ENCODE measurements around the gene ZSCAN31.

Gene ZSCAN31

GRCh38 chr6:28354688-28355554 lies 19.0 kb upstream of the ZSCAN31 start:
- DNase-seq, result no peak
- intact Hi-C loops (cut with DNase I), result loop anchor here (5.0 kb wide), 2 partner anchors 42 to 83 kb away; partner anchors contain the start of gene ZSCAN12

GRCh38 chr6:28353981-28354676 lies 18.2 kb upstream of the ZSCAN31 start:
- DNase-seq, result peak; percentile 13 to 94 (median 54)
- intact Hi-C loops (cut with DNase I), result loop anchor here (1.0 kb wide), 1 partner anchor 18 kb away; the partner anchor contains the start of gene ZSCAN31

DNA sequence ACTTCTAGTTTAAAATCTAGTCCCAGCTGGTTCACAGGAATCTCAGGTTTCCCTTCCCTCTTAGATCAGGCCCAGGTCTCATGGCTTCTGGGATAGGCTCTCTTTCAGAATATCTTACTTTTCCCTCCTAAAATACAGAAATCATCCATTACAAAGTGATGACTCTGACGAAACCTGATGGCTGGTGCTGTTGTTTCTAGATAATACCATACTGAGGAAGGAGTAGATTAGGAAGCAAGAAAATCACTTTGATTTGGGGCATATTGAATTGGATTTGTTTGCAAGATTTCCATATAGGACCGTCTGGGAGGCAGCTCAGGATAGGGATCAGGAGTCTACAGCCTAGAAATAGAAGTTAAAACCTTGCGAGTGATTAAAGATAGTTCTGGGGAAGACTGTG lies 17.4 kb upstream of the ZSCAN31 start:
- intact Hi-C loops (cut with DNase I), result loop anchor here (1.0 kb wide), 1 partner anchor 17 kb away; the partner anchor contains the start of gene ZSCAN31
- DNase-seq, result no peak

- intact Hi-C loops (cut with DNase I), result no loop called here
- DNase-seq, result no peak
Observed at GRCh38 chr6:28351493-28351925, 15.6 kb upstream of the ZSCAN31 start.

DNA sequence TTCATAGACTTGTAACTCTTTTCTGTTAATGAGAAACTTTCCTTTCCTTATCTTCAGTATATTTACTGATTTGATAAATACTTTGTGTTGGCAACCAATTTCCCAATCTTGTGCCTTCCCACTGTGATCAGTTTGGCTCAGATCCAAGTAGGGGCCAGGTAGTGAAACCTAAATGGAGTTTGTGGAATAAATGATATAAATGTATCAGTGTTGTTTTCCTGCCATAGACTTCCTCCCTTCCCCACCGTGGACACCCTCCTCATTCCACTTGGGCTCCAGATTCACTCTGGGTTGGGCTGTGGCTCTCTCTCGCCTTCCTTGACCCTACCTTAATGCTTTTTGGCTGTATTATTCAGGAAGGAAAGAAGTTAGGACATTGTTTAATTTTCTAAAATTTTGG lies 15.1 kb upstream of the ZSCAN31 start:
- DNase-seq, result no peak
- intact Hi-C loops (cut with DNase I), result no loop called here

DNA sequence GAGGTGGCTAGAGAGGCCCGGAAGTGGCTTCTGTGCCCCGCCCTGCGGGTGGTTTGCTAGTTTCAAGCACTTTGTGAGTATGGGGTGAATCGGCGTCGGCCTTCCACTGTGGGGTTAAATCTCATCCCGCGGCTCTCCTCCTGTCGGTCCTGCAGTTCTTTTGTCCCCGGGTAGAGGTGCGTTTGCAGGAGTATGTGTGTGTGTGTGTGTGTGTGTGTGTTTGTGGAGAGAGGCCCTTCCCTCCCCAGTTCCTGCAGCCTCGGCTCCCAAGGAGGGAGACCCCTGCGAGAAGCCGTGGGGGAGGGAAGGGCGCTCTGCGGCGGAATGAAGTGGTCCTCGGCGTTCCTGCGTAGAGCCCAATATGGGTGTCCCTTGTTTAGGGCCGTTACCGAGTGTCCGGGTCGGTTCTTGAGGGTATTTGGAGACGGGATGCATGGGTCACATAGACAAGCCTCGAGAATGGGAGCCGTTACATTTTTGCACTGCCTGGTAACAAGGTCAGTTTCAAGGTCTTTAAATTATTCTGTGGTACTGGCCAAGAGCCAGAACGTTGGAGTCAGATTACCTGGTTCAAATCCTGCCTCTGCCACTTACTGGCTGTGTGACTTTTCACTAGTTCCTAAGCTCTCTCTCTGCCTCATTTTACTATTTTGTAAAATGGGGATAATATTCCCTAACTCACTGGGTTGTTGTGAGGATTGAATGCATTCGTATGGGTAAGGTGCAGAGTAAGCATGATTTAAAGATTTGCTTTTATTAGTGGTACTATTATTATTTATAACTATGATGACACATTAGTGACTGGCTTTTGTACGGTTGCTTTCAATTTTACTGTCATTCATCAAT lies 14.2 kb upstream of the ZSCAN31 start, which contains the start of gene ZKSCAN3:
TSS of gene ZKSCAN3 (plus strand) at position 56 of the 846 bp plus-strand sequence. CDS start 9,640 bp downstream, outside the sequence.
- intact Hi-C loops (cut with DNase I), result no loop called here
- DNase-seq, result peak; percentile 78 to 98 (median 88)

DNA sequence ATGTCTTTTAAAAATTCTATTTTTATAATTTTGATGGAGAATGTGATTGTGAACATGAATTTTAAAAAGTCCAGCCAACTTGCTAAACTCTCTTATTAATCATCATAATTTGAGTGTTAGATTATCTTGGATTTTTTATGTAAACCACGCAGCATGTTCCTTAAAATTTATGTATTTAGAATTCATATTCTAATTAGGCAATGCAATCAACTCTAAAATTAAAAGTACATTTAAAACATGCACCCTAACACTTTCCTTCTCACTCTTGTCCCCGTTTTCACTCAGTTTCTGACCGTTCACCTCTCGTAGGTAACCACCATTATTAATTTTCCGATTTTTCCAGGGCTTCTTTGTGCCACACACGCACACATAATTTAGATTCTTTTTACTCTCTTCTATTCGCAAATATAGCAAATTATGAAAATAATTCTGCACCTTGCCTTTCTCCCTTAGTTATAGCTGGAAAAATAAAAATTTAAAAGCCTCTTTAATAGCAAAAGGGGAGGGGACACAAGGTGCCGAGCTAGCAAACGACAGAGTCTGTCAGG lies 13.5 kb upstream of the ZSCAN31 start:
- intact Hi-C loops (cut with DNase I), result no loop called here
- no peak for DNase-seq

DNA sequence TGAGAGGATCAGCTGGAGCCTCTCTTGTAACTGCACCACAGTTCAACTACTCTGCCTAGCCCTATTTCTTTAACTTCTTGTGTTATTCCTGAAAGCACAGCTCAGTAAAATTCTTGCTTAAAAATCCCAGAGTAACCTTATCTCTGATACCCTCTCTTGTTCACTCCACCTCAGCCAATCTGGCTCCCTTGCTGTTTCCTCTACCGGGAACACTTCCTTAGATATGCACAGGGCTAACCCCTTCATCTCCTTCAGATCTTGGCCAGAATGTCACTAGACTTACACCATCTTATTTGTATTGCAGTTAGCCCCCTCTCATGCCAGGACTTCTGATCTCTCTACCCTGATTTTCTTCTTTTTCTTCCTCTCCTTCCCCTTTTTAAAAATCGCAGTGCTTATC lies 11.2 kb upstream of the ZSCAN31 start:
- intact Hi-C loops (cut with DNase I), result no loop called here
- no peak for DNase-seq

DNA sequence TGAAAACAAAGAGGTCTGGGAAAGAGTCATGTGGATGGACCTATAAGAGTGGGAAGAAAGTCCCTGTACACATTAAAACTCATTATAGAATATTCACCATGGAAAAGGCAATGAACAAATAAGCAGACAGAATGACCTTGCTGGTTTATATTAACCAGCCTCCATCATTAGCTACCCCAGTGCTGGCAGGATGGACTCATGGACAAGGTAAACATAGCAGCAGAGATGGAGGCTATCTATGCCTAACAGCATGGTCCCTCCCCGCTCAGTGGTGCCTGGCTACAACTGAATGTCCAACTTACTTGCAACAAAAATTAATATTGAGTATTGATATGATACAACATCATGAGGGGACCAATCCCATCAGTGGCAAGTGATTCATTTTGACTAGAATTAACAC lies 9.3 kb upstream of the ZSCAN31 start:
- intact Hi-C loops (cut with DNase I), result no loop called here

GRCh38 chr6:28343898-28344677 lies 8.1 kb upstream of the ZSCAN31 start:
- no peak for DNase-seq
- intact Hi-C loops (cut with DNase I), result no loop called here

More for the DNA sequence above, 9.3 kb upstream of the ZSCAN31 start:
- no peak for DNase-seq

- intact Hi-C loops (cut with DNase I), result no loop called here
- DNase-seq, result no peak
Observed at GRCh38 chr6:28340310-28341095, 4.6 kb upstream of the ZSCAN31 start.

DNA sequence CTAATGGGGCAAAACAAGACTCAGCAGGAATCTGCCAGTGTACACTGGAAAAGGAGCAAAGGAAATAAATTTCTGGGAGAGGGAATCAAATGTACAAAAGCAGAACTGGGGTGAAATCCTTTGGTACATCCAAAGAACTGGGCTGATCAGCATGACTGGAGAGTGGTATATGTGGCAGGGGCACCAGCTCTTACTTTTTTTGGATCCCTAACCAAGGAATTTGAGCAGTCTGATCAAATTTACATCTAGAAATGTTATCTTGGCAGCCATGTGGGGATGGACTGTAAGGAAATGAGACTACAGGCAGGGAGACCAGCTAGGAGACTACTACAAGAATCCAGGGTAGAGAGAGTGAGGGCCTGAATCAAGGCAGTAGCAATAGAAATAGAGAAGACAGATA lies 1.2 kb upstream of the ZSCAN31 start:
- intact Hi-C loops (cut with DNase I), result no loop called here
- DNase-seq, result no peak

DNA sequence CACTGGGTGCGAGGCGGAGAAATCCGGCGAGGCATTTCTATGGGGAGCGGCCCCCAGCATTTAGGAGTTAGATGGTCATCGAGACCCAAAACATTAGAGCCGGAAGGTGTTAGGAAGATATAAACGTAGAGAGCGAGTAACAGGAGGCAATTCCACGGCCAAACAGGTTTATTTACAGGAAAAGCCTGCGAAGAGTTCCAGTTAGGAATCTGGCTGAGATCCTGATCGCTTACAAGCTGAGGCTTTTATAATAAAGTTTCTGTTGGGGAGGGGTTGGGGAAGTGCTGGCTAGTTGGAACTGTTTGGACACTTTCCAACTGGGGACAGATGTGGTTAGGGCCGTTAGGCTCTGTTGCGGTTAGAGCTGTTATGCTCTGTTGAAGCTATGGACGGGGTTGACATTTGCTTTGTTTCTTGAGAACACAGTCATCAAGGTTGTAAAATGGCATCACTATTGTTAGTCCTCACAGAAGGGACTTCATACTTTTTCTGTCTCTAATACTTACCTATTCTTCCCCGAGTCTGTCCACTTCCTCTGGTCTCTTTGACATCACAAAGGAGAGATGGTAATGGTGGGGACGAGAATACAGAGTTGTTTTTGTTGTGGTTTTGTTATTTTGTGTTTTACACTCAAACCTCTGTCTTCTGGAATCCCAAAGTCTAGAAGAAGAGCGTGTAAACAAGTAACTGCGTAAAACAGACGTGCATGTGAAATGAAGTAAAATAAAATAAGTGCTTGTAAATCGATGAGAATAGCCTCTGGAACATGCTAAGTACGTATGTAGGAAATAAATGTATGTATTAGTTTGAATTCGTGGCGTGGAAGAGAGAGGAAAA lies 554 bp upstream of the ZSCAN31 start:
- intact Hi-C loops (cut with DNase I), result loop anchor here (1.0 kb wide), 1 partner anchor 17 kb away; no protein-coding TSS in a partner anchor
- DNase-seq, result peak in 2 of 10 donors; percentile 13 to 18

DNA sequence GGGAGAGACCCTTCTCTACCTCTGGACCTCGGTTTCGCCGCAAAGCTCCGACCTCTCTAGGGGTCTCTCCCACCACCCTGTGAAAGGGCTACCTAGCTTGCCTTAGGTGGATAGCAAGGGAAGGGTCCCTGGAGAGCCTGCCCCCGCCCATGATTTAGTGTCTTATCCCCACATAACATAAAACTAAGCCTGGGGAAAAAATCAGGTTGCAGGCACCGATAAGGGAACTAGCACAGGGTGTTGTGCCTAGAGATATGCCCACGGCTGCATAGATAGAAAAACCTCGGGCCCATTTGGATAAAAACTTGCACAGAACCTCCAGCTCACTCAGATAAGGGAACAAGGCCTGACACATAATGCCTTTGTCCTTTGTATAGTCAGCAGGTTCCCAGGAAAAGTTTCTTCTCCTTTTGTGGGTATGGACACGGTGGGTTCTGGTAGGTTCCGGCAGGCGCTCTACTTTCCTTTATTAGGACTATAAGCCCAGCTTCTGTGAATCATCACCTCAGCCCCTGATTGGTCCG lies 846 bp downstream of the ZSCAN31 start:
- DNase-seq, result no peak

GRCh38 chr6:28334286-28335039 lies 1.5 kb downstream of the ZSCAN31 start:
- DNase-seq, result no peak

More for the DNA sequence above, 846 bp downstream of the ZSCAN31 start:
- intact Hi-C loops (cut with DNase I), result no loop called here

DNA sequence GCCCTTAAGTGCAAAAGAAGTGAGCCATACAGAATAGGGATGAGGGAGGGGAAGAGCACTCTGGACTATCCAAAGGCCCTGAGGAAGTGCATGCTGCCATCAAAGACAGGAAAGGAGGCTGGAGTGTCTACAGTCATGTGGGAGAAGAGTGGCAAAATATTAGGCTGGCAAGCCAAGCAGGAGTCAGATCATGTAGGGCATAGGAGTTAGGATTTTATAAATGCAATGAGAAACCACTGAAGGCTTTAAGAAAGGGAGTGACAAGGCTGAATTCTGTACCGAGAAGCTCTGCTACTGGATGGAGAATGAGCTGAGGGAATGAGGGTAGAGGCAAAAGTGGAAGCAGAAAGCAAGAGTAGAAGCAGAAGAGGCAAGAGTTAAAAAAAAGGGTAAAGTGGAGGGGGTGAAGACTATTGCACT lies 2.3 kb downstream of the ZSCAN31 start:
- intact Hi-C loops (cut with DNase I), result loop anchor here (5.0 kb wide), 1 partner anchor 66 kb away; the partner anchor contains the start of gene ZSCAN26
- DNase-seq, result no peak

More at GRCh38 chr6:28334286-28335039, 1.5 kb downstream of the ZSCAN31 start:
- intact Hi-C loops (cut with DNase I), result loop anchor here (5.0 kb wide), 1 partner anchor 67 kb away; the partner anchor contains the start of gene ZSCAN26
